K562 (cell line): Measurements from ENCODE around the gene SERTAD3. TPM values are rescaled to one million over a fixed set of nuclear protein-coding genes. Genes with fewer than 3 reads are reported as not detected.

Source experiments
- FOXP4 ChIP-seq: sonication (generic); formaldehyde crosslinking; IDR thresholded peaks from 2 replicates; pipeline ENCODE4 v1.8.0; 2022; ENCODE audit warnings: mild to moderate bottlenecking, missing genetic modification reagents, borderline replicate concordance
- HIVEP1 ChIP-seq: fragments of 250-450 bp; sonication (Bioruptor Pico); IDR thresholded peaks from 2 replicates; pipeline ENCODE4 v1.4.0; 2020; ENCODE audit warnings: mild to moderate bottlenecking
- KHSRP ChIP-seq: fragments of 450-650 bp; IDR thresholded peaks from 2 replicates; pipeline ENCODE4 v1.6.1; 2017
- MCM3 ChIP-seq: fragments of 450-650 bp; IDR thresholded peaks from 2 replicates; pipeline ENCODE4 v1.6.1; 2016
- POLR2A ChIP-seq: fragments of 450-650 bp; conservative IDR thresholded peaks from 2 replicates; pipeline ENCODE4 v1.6.1; 2016
- RREB1 ChIP-seq: fragments of 250-450 bp; sonication (Bioruptor Pico); IDR thresholded peaks from 2 replicates; pipeline ENCODE4 v1.4.0; 2020
- THRAP3 ChIP-seq: fragments of 450-650 bp; IDR thresholded peaks from 2 replicates; pipeline ENCODE4 v1.6.1; 2016; ENCODE audit warnings: mild to moderate bottlenecking, inconsistent platforms, borderline replicate concordance
- ZNF507 ChIP-seq: conservative IDR thresholded peaks from 2 replicates; pipeline ENCODE4 v1.6.1; 2017; ENCODE audit warnings: missing genetic modification characterization, missing compliant biosample characterization
- polyA plus RNA-seq, 8 experiments: library from polyadenylated mRNA; depleted of rRNA in 4 of 8; stranded (reverse) in 5 of 8; unstranded in 3 of 8; fragments of >200 nt; fragmentation: Nextera tagmentation in 2 of 8; fragmentation: Illumina TruSeq in 1 of 8; extraction: Ambion mirVana in 2 of 8; extraction: Trizol in 1 of 8; gene quantifications; 2 replicates each; pipeline versions ENCODE4 v1.2.1 to v1.2.3, GENCODE V29; 2011 to 2014; ENCODE audit warnings: inconsistent platforms in 1 of 8, missing spikeins in 1 of 8
- total RNA-seq, 7 experiments: library from RNA; depleted of rRNA in 6 of 7; stranded (reverse); fragments of >200 nt in 6 of 7; fragmentation: Illumina TruSeq in 2 of 7; extraction: Trizol in 2 of 7; gene quantifications; 2 replicates each; pipeline versions ENCODE4 v1.2.1 to v1.2.3, GENCODE V29; 2011 to 2021; ENCODE audit warnings: low replicate concordance in 1 of 7
- TF ChIP-seq, protein P1 (sequence below), 2 experiments: fragments of 450-650 bp in 1 of 2; sonication (generic) in 1 of 2; formaldehyde crosslinking in 1 of 2; IDR thresholded peaks; 2 replicates each; pipeline versions ENCODE4 v1.7.1 to v1.9.0; 2016 to 2022; ENCODE audit warnings: inconsistent platforms in 1 of 2, mild to moderate bottlenecking in 1 of 2, missing genetic modification reagents in 1 of 2

SERTAD3 gene
- total and polyA plus RNA-seq, 9 of the 15 experiments (the other 6 are each of a cell fraction or from before 2014, with no cell fraction given): 5.4 to 28.9 (median 17.5) TPM

DNA sequence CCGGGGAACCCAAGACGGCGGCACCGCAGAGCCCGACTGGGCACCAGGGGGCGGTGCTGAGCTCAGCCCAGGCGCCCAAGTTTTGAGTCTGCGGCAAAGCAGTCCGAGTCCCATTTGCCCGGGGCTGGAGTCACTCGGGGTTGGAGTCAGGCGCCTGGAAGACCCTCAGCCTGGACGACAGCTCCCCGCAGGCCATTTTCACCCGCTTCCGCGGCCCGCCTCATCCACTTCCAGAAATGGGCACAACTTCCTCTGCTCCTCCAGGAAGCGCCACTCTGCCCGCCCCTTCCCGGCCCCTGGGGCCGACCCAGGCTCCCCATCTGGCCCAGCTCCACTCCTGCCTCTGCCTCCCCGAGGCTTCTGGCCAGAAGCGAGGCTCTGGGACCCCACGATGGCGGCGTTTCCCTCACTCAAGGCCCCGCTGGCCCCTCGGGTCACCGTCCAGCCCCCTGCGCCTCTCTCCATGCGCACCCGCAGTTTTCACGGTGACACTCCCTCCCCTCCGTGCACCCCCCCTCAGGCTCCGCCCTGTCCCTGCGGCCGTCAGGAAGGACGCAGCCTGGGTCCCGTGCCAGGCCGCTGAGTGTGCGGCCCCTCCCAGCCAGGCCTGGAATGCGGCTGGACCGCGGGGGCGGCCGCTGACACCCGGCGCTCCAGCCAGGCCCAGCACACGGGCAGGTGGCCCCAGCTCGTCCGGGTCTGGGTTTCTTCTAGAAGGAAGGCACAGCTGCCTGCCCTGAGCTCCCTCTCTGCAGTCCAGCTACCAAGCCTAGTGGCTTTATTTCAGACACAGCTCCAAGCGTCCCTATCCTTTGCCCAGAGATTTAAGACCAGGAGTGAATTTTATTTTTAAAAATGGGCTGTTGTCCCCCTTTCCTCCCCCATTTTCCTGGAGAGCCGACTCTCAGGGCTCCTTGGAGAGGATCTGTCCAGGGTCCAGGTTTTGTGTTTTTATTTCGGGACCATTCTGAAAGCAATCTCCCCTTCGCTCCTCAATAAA, 23.1 kb downstream of the SERTAD3 start (continued):
- TF ChIP-seq RREB1 (CRISPR knock-in tag): peak; percentile 43; the same call in 1 of the 2 replicates
- no peak for TF ChIP-seq HIVEP1 (CRISPR knock-in tag)
- no peak for TF ChIP-seq THRAP3
- no peak for TF ChIP-seq KHSRP
- no peak for TF ChIP-seq MCM3
- TF ChIP-seq FOXP4 (CRISPR knock-in tag): no peak
- TF ChIP-seq POLR2A: peak; percentile 83
- no peak for TF ChIP-seq ZNF507 (tag)
- TF ChIP-seq, protein P1, sequence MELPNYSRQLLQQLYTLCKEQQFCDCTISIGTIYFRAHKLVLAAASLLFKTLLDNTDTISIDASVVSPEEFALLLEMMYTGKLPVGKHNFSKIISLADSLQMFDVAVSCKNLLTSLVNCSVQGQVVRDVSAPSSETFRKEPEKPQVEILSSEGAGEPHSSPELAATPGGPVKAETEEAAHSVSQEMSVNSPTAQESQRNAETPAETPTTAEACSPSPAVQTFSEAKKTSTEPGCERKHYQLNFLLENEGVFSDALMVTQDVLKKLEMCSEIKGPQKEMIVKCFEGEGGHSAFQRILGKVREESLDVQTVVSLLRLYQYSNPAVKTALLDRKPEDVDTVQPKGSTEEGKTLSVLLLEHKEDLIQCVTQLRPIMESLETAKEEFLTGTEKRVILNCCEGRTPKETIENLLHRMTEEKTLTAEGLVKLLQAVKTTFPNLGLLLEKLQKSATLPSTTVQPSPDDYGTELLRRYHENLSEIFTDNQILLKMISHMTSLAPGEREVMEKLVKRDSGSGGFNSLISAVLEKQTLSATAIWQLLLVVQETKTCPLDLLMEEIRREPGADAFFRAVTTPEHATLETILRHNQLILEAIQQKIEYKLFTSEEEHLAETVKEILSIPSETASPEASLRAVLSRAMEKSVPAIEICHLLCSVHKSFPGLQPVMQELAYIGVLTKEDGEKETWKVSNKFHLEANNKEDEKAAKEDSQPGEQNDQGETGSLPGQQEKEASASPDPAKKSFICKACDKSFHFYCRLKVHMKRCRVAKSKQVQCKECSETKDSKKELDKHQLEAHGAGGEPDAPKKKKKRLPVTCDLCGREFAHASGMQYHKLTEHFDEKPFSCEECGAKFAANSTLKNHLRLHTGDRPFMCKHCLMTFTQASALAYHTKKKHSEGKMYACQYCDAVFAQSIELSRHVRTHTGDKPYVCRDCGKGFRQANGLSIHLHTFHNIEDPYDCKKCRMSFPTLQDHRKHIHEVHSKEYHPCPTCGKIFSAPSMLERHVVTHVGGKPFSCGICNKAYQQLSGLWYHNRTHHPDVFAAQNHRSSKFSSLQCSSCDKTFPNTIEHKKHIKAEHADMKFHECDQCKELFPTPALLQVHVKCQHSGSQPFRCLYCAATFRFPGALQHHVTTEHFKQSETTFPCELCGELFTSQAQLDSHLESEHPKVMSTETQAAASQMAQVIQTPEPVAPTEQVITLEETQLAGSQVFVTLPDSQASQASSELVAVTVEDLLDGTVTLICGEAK (IDR thresholded peaks at IDR 0.05): no peak
- TF ChIP-seq, protein P1 (CRISPR knock-in tag; IDR thresholded peaks at IDR 0.05): no peak
